ENCODE measurements around the gene ARMC6. TPM values are rescaled to one million over a fixed set of nuclear protein-coding genes. Genes with fewer than 3 reads are reported as not detected.
"Not testable (repeated sequence)": the region's sequence is repeated elsewhere in the genome, so short reads cannot be mapped to it uniquely, and the experiment has no call there.

Gene ARMC6
- total RNA-seq, 4 donors from 2014 or later = 12.0 to 32.3 (median 15.6) TPM

DNA sequence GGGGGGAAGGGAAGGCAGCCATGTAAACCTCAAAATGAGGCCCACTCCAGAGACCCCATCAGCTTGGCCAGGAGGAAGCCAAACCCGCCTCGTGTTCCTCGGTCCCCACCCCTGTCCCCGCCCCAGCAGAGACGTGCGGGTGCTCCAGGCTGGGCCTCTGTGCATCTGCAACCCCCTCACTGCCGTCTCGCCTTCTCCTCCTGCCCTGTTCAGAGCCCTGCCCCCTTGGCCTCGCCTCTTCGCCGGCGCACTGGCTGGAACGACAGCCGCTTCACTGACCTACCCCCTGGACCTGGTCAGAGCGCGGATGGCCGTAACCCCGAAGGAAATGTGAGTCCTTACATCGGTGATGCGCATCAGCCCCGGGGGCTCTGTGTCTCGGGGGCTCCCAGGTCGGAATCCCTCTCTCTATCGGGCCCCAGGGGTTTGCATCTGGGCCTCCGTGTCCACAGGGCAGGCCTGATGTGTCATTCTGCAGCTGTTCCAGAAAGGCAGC is 72.7 kb downstream of the ARMC6 start:
- Histone ChIP-seq H3K9me3 (no peaks in the 10 kb centered on the region), H3K36me3 (no peaks in the 10 kb centered on the region), H3K4me3 (peak overlapping the region; percentile 42 to 43), H3K27ac (peak overlapping the region; percentile 70 to 73), H3K27me3 (no peaks in the 10 kb centered on the region), H3K4me1 (no peaks in the 10 kb centered on the region)
- intact Hi-C loops (cut with DNase I; ENCODE audit: low total_unique reads) = no loop called here
- TF ChIP-seq CTCF (IDR thresholded peaks at IDR 0.05) (no peak), POLR2A (IDR thresholded peaks at IDR 0.05) (no peak)
- DNase-seq = peak; percentile 36 to 65

- H3K27ac ChIP-seq; H3K4me3 ChIP-seq; DNase-seq; intact Hi-C loops (cut with DNase I; ENCODE audit: low total_unique reads); H3K9me3 ChIP-seq; H3K4me1 ChIP-seq; H3K27me3 ChIP-seq; H3K36me3 ChIP-seq: not testable (repeated sequence)
Observed at GRCh38 chr19:19106938-19107337, 73.5 kb downstream of the ARMC6 start.

- Histone ChIP-seq H3K27ac (no peak overlapping the region), H3K4me3 (no peak overlapping the region), H3K27me3 (no peaks in the 10 kb centered on the region), H3K4me1 (no peaks in the 10 kb centered on the region), H3K36me3 (no peaks in the 10 kb centered on the region), H3K9me3 (no peaks in the 10 kb centered on the region)
- TF ChIP-seq CTCF (IDR thresholded peaks at IDR 0.05) (no peak), POLR2A (IDR thresholded peaks at IDR 0.05) (no peak)
- DNase-seq = no peak
- intact Hi-C loops (cut with DNase I; ENCODE audit: low total_unique reads) = no loop called here
Observed at GRCh38 chr19:19107654-19108053, 74.3 kb downstream of the ARMC6 start.

Other genes with a start within 250 kb of the ARMC6 start
- gene COMP, start 242.3 kb upstream of the ARMC6 start, total RNA-seq = under 1 TPM in 1 of 4 donors, not detected in 3; 0.76 TPM
- 100 to 1,000 TPM in 1 of 4 donors, 10 to 100 TPM in 3; 17.9 to 105 (median 43.7) TPM for gene UPF1, start 201.6 kb upstream of the ARMC6 start, total RNA-seq
- gene CERS1, start 137.4 kb upstream of the ARMC6 start, total RNA-seq = 1 to 10 TPM in 1 of 4 donors, under 1 TPM in 1, not detected in 2; 0.30 to 4.9 TPM
- gene COPE, start 114.2 kb upstream of the ARMC6 start, total RNA-seq = 100 to 1,000 TPM in 2 of 4 donors, 10 to 100 TPM in 2; 93.7 to 190 (median 134) TPM
- gene DDX49, start 113.9 kb upstream of the ARMC6 start, total RNA-seq = 10 to 100 TPM; 27.7 to 40.9 (median 31.4) TPM
- gene HOMER3, start 92.4 kb upstream of the ARMC6 start, total RNA-seq = 10 to 100 TPM in 3 of 4 donors, 1 to 10 TPM in 1; 4.4 to 24.8 (median 23.3) TPM
- 10 to 100 TPM; 22.5 to 95.8 (median 53.7) TPM for gene SUGP2, start 86 bp upstream of the ARMC6 start, total RNA-seq
- 10 to 100 TPM in 1 of 4 donors, 1 to 10 TPM in 3; 2.9 to 25.7 (median 5.9) TPM for gene SLC25A42, start 30.4 kb downstream of the ARMC6 start, total RNA-seq
- 10 to 100 TPM in 3 of 4 donors, 1 to 10 TPM in 1; 3.5 to 33.6 (median 17.3) TPM for gene TMEM161A, start 104.9 kb downstream of the ARMC6 start, total RNA-seq
- gene MEF2B, start 136.7 kb downstream of the ARMC6 start, total RNA-seq = 1 to 10 TPM in 1 of 4 donors, under 1 TPM in 1, not detected in 2; 0.55 to 2.0 TPM
- gene BORCS8, start 158.5 kb downstream of the ARMC6 start, total RNA-seq = 10 to 100 TPM in 1 of 4 donors, 1 to 10 TPM in 1, under 1 TPM in 1, not detected in 1; 0.26 to 28.4 (median 4.0) TPM
- gene RFXANK, start 158.7 kb downstream of the ARMC6 start, total RNA-seq = 10 to 100 TPM; 24.4 to 60.2 (median 53.8) TPM
- 10 to 100 TPM in 2 of 4 donors, 1 to 10 TPM in 1, under 1 TPM in 1; 0.77 to 16.0 (median 8.5) TPM for gene NR2C2AP, start 169.8 kb downstream of the ARMC6 start, total RNA-seq
- gene NCAN, start 178.4 kb downstream of the ARMC6 start, total RNA-seq = under 1 TPM in 1 of 4 donors, not detected in 3; 0.21 TPM
- under 1 TPM in 1 of 4 donors, not detected in 3; 0.88 TPM for gene TM6SF2, start 239.7 kb downstream of the ARMC6 start, total RNA-seq

All from uterus (tissue), 4 donors.